Measurements from ENCODE around the gene KCNN3.
A peak's percentile ranks its signal among the peaks of the same experiment; 100 is the strongest.

Gene KCNN3

DNA sequence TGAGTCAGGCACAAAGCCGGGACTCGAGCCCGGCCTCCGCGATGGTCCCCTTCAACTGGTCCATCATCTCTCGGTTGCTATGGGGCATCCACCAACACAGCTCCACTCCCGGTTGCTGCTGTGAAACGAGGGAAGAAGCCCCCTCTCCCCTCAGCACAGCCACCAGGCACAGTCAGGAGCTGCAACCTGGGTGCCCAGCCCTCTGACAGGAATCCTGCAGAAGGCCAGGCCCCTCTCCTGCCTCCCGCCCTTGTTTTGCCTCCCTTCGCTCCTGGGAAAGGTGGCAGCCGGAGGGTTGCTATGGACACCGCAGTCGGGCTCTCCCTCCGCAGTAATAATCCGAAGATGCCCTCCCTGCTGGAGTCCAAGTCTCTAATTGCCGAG is 8.9 kb upstream of the KCNN3 start:
- no peak for DNase-seq (ENCODE audit: low read depth)

DNA sequence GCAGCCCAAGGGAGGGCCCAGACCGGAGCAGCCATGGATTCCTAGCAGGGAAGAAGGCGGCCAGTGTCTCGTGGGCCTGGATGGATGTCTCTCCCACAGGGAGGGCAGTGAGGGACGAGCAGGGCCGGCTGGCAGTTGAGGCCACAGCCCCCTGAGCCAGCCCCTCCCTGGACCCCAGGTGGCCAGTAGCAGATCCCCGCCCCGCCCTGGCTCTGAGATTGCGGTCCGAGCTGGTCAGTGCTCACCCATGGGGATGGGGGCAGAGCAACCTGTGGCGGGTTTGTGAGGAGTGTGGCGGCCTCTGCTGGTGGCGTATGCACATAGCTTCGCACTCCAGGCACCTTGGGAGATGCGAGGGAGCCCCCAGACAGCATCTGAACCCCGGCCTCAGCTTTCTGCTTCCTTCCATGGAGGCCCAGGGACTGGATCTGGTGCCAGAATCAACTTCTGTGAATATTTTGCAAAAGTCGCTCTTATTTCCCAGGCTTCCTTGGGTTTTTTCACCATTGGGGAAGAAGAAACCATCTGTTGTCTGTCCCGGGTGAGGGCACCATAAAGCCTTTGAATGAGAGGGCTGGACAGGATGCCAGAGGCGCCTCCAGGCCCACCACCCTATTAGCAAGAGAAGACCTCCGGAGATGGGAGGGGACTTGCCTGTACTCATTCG is 8.4 kb upstream of the KCNN3 start:
- DNase-seq (ENCODE audit: low read depth): no peak

DNA sequence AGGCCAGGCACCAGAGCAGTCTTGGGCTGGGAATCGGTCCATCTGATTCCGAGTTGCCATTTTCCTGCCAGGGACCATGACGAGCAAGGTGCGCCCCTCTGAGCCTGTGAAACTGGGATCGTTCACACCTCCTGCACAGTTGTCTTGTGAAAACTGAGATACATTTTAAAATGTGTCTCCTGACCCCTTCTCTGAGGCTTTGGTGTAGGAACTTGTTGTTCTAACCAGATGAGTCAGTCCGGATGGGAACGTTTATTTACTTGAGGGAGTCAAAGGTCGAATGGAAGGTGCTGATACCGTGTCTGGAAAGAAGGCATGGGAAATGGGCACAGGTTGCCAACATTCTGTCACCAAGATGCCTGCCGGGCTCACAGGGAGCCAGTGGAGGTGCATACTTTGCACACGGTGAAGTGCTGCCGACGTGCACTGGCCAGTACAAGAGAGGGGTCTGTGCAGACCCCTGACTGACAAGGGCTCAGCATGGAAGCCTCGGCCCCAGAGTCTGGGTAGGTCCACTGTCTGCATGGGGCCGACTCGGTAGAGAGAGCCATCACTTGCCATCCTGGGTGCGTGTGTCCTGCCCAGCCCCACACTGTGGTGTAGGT is 7.4 kb upstream of the KCNN3 start:
- DNase-seq (ENCODE audit: low read depth): no peak

- DNase-seq (ENCODE audit: low read depth): no peak
Measured at GRCh38 chr1:154876842-154877369, 6.8 kb upstream of the KCNN3 start.

- no peak for DNase-seq (ENCODE audit: low read depth)
Measured at GRCh38 chr1:154874465-154874864, 4.4 kb upstream of the KCNN3 start.

DNA sequence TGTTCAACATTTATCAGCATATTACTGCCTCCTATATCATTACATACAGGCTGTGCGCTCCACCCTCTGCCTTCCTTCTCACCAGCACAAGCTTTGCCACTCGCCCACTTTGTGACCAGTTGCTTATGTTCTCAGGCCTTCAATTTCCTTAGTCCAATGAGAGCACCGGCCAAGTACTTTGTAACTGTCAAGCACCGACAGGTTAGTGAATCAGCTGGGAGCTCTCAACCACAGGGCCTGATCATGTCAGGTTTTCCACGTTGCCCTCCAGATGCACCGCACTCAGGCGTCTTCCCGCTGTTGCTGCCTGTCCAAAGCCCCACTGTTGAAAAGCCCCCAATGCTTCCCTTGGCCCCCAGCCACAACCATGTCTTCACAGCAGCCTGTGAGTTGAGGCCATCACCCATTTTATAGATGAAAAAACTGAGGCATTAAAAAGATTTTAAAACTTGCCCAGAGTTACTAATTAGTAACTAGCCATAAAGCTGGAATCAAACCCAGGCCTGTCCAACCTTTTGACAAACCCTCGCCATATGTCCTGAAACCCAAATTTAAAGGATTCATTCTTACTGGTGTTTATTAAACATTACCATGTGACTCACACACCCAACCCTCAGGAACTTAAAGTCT is 3.4 kb upstream of the KCNN3 start:
- no peak for DNase-seq (ENCODE audit: low read depth)

GRCh38 chr1:154871374-154871773 is 1.3 kb upstream of the KCNN3 start:
- no peak for DNase-seq (ENCODE audit: low read depth)

DNA sequence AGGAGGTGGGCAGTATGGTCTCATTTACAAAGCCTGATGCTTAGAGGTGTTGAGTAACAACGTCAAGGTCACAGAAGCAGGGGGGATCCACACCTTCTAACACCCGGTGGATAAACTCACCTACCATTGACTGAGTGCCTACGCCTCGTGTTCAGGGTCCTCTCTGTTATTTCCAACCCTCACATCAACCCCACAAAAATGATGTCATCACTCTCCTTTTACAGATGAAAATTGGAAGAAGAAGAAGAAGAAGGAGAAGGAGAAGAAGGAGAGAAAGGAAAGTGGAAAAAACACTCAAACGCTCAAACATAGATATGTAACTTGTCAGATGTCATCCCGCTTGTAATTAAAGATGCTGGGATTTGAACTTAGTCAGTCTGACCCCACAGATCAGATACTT is 653 bp upstream of the KCNN3 start:
- DNase-seq (ENCODE audit: low read depth): no peak

DNA sequence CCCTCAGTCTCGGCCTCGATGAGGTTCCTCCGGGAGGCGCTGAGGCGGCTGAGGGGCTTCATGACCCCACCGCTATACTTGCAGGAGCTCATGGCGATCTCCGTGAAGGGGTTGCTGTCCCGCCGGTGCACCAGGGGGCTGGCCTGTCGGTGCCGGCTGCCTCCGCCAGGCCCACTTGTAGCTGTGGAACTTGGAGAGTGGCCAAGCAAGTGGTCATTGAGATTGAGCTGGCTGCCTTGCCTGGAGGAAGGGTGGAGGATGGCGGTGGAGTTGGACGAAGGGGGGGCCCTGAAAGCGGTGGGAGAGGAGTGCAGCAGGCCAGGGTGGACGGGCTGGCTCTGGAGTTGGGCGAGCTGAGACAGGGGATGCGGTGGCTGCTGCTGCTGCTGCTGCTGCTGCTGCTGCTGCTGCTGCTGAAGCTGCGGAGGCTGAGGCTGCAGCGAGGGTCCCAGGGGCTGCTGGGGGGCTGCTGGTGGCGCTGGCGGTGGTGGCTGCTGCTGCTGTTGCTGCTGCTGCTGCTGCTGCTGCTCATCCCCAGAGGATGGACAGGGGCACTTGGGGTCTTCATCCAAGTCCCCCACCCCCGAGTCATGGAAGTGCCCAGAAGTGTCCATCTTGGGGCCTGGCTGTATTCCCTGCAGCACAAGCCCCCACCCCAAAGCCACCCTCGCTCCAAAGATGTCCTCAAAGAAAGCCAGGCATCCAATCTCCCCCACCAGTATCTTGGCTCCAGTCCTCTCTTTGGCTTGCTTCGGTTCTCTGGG is 548 bp downstream of the KCNN3 start:
- DNase-seq (ENCODE audit: low read depth): no peak

DNA sequence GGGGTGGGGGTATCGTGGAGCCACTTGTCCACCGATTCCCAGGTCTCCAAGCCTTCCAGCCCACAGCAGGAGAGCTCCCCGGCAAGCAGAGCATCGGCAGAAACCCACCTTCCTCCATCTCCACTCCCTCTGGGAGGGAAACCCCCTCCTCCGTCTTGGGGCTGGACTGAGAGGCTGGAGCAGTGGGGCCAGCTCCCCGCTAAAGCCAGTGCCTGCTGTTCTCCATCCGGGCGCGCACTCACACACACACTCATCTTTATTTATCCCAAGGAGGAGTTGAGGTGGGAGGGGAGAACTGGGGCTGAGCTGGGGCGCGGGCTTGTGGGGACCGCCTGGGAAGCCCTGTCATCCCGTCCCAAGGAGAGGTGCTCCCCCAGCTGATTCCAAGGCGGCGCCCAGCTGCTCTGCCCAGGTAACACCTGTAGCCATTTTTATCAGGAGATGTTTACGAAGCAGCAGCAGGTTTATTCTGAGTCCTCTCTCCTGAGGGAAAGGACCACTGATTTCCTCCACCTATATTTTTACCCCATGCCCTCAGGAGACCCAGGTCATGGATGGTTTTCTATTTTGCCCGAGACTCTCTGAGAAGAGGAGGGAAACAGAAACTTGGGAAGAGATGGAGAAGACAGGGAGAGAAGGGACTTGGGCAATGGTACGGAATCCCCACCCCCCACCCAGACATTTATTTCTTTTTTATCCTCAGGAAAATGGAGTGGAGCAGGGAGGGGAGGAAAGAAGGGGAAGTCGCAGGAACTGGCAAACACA is 2.1 kb downstream of the KCNN3 start:
- DNase-seq (ENCODE audit: low read depth): no peak

DNA sequence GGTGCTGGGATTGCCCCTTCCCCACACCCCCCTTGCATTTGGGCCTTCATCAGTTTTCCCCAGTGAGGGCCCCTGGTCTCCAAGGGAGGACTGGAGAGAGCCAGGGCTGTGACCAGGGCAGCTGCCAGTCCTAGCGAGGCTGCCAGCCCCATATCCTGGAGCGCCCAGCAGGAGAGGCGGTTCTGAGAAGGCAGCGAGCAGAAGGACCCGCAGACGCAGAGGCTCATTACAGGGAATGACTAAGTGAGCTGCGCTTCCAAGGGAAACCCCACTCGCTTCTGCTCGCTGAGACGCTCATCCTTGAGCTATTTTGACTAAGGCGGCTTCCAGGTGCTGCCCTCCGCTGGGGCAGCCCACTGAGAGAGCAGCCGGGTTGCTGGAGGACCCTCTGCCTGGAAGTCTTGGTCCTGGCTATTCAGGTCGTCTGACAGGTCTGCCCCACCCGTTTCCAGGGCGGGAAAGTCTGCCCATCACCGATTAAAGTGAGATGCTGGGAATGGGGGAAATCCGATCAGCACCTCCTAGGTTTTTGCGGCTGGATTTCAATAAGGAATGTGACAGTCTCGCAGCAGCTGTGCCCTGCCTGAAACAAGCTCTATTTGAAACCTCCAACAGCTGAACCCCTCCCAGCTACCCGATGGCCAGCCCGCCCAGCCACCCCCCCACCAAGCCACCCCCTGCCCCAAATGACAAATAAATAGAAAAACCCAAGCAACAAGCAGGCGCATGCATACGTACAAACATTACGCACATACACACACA is 2.8 kb downstream of the KCNN3 start:
- DNase-seq (ENCODE audit: low read depth): peak; percentile 37

- no peak for DNase-seq (ENCODE audit: low read depth)
Measured at GRCh38 chr1:154866257-154867063, 3.6 kb downstream of the KCNN3 start.

DNA sequence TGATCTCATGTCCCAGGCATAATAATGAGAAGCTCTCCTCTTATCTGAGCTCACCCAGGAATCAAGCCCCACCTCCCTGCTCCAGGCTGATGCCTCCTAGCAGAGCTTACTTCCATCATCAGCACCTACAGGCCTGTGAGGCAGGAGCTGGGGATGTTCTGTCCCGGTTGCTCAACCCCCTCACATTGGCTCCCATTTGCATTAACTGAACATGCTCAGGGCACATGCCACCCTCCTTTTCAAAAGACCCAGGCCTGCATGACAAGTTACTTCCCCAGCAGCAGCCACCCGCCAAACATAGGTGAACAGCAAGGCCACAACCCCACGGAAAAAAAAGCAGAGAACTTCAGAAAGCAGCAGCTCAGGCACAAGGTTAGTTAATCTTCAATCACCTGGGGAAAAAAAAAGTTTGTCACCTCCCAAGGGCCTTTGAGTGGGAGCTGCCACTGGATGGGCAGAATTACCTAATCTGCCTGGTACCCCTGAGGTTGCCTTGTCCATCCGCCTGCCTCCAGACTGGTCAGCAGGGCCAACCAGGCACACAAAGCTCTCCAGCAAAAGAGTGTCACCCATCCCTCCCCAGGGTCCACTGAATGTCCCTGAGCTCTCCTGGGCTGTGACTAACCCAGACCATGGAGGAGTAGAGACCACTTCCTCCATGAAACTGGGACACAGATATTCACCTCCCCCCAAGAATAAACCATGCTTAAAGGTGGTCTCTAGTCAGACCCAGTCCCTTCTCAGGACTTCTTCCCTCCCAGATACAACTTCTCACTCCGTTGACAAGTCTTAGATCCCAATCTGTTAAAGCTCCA is 4.4 kb downstream of the KCNN3 start:
- DNase-seq (ENCODE audit: low read depth): no peak

DNA sequence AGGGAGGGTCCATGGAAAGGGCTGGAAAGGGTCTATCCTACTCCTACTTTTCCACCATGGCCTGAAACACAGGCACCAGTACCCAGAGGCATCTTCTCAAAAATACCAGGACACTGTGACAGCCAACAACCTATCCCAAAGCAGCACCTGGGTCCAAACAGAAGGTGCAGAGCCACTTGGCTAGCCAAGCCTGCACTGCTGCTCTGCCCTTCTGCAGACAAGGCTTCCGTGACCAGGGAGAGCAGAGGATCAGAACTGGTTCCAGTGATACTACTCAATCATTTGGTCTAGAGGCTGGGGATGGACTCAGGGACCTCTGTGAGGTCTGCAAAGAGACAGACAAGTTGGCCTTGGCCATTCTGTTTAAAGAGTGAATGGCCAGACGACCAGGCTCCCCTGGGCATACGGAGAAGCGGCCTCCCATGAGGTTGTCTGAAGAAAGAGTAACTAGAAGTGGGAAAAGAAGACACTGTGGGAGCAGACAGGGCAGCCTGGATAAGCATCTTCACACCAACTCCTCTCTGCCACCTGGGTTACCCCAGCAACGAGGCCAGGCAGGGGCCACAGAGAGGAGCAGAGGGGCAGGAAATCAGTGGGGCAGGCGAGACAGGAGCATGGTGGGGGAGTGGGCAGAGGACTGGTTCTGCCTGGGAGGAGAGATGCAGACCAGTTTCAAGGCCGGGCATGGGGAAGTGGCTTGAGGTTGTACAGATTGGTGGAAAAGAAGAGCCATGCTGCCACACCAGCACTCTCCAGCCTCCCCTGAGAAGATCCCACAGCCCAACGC is 5.7 kb downstream of the KCNN3 start:
- no peak for DNase-seq (ENCODE audit: low read depth)

- DNase-seq (ENCODE audit: low read depth): no peak
Measured at GRCh38 chr1:154863315-154864174, 6.5 kb downstream of the KCNN3 start.

DNA sequence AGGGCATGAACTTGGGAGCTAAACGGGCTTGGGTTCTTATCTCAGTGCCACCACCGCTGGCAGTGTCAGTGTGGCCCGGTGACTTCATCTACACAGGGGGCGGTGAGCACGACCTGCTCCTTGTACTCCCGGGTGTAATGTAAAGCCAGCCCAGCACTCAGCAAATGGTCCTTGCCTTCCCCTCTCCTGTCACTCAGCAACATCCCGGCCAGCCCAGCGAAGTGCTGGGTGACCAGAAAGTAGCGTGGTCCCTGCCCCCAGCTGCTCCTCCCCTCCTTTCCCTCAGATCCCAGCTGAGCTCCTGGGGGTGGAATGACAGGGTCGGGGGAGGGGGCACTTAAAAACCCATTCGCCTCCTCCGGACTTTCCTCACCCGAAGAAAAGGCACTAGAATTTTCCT is 7.2 kb downstream of the KCNN3 start:
- no peak for DNase-seq (ENCODE audit: low read depth)

- no peak for DNase-seq (ENCODE audit: low read depth)
Measured at GRCh38 chr1:154861607-154862094, 8.4 kb downstream of the KCNN3 start.

Data from non-pigmented ciliary epithelial cell (primary cell).